Naive B cell (primary cell): ENCODE data around the gene CNN2. TPM values are rescaled to one million over a fixed set of nuclear protein-coding genes. Genes with fewer than 3 reads are reported as not detected.

ENCODE experiments used
- ATAC-seq, 2 donors: fragments of 150-1000 bp; cut with Tn5 transposase; 2 replicates each; pipeline ENCODE4 v1.10.0; 2021; ENCODE audit warnings: low read depth in 2 of 2, mild to moderate bottlenecking in 2 of 2, moderate library complexity in 2 of 2
- DNase-seq: peaks from one replicate; pipeline ENCODE4 v3.0.0; 2022
- H3K27ac Mint-ChIP-seq, 6 donors: one replicate each; pipeline ENCODE4 v1.8.0; 2020 to 2022; ENCODE audit warnings: mild to moderate bottlenecking in 6 of 6, mixed read lengths in 6 of 6, moderate library complexity in 5 of 6, inconsistent platforms in 2 of 6
- H3K27me3 Mint-ChIP-seq, 3 donors: one replicate each; pipeline ENCODE4 v1.8.0; 2021 to 2022; ENCODE audit warnings: mixed read lengths in 3 of 3, mild to moderate bottlenecking in 1 of 3
- H3K36me3 Mint-ChIP-seq, 2 donors: one replicate each; pipeline ENCODE4 v1.8.0; 2020 to 2022; ENCODE audit warnings: mixed read lengths in 2 of 2, inconsistent platforms in 1 of 2, mild to moderate bottlenecking in 1 of 2
- H3K4me1 Mint-ChIP-seq, 3 donors: one replicate each; pipeline ENCODE4 v1.8.0; 2020 to 2022; ENCODE audit warnings: mixed read lengths in 3 of 3, inconsistent platforms in 1 of 3, mild to moderate bottlenecking in 1 of 3, moderate library complexity in 1 of 3
- H3K4me3 Mint-ChIP-seq, 8 donors: one replicate each; pipeline ENCODE4 v1.8.0; 2020 to 2022; ENCODE audit warnings: mild to moderate bottlenecking in 8 of 8, mixed read lengths in 8 of 8, moderate library complexity in 8 of 8, inconsistent platforms in 2 of 8
- H3K9me3 Mint-ChIP-seq, 7 donors: one replicate each; pipeline ENCODE4 v1.8.0; 2020 to 2022; ENCODE audit warnings: mixed read lengths in 7 of 7, mild to moderate bottlenecking in 5 of 7, inconsistent platforms in 2 of 7, moderate library complexity in 1 of 7
- polyA plus RNA-seq, 6 donors: library from polyadenylated mRNA; unstranded; fragments of 300-500 nt; fragmentation: Illumina TruSeq; gene quantifications; one replicate each; pipeline ENCODE4 v1.2.3, GENCODE V29; 2021; ENCODE audit warnings: low read depth in 6 of 6

The CNN2 gene
- polyA plus RNA-seq, 6 donors from 2014 or later, result 408 to 648 (median 492) TPM

GRCh38 chr19:1000591-1001537, 25.5 kb upstream of the CNN2 start:
- H3K27ac Mint-ChIP-seq, result peak overlapping the region in 1 of 6 donors; percentile 56
- peaks cover 0 to 1% (median 0%) of the 10 kb centered on the region in 7 donors for H3K9me3 Mint-ChIP-seq
- ATAC-seq, result no peak
- H3K36me3 Mint-ChIP-seq, result no peaks in the 10 kb centered on the region
- peaks cover 15 to 27% (median 19%) of the 10 kb centered on the region in 3 donors for H3K4me1 Mint-ChIP-seq
- peak overlapping the region in 6 of 8 donors; percentile 45 to 69 (median 62) for H3K4me3 Mint-ChIP-seq
- no peak for DNase-seq
- peaks cover 24 to 52% (median 45%) of the 10 kb centered on the region in 3 donors for H3K27me3 Mint-ChIP-seq

GRCh38 chr19:1001538-1002166, 24.8 kb upstream of the CNN2 start:
- peak; percentile 71 to 74 for ATAC-seq
- H3K27me3 Mint-ChIP-seq, result peaks cover 21 to 45% (median 37%) of the 10 kb centered on the region in 3 donors
- no peak overlapping the region for H3K27ac Mint-ChIP-seq
- peaks cover 0 to under 1% of the 10 kb centered on the region in 2 donors for H3K36me3 Mint-ChIP-seq
- peaks cover 0 to 1% (median 0%) of the 10 kb centered on the region in 7 donors for H3K9me3 Mint-ChIP-seq
- peak overlapping the region in 4 of 8 donors; percentile 19 to 69 (median 44) for H3K4me3 Mint-ChIP-seq
- peaks cover 10 to 22% (median 13%) of the 10 kb centered on the region in 3 donors for H3K4me1 Mint-ChIP-seq
- peak; percentile 62 for DNase-seq

DNA sequence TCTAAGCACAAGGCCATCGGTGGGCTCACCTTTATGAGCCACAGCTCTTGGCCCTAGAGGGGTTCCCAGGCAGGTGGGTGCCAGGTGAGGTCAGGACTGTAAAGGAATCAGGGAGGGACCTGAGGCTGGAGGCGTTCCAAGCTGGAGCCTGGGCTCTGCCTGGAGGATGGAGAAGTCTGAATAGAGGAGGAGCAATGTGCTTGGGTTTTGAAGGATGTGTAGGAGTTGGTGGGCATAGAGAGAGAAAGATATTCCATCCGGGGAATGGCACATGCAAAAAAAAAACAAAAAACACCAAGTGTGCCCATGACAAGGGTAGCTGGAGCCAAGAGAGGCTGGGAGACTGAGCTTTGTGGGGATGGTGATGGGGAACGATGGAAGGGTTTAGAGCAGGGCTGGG, 23.8 kb upstream of the CNN2 start:
- H3K9me3 Mint-ChIP-seq, result peaks cover 0 to 1% (median 0%) of the 10 kb centered on the region in 7 donors
- peaks cover 18 to 36% (median 35%) of the 10 kb centered on the region in 3 donors for H3K27me3 Mint-ChIP-seq

DNA sequence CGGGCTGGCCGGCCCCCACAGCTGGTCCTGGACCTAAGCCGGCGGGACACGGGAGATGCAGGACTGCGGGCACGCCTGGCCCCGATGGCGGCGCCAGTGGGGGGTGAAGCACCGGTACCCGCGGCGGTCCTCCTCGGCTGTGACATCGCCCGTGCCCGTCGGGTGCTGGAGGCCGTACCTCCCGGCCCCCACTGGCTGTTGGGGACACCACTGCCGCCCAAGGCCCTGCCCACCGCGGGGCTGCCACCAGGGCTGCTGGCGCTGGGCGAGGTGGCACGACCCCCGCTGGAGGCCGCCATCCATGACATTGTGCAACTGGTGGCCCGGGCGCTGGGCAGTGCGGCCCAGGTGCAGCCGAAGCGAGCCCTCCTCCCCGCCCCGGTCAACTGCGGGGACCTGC, 23.1 kb upstream of the CNN2 start:
- Mint-ChIP-seq H3K27me3 (peaks cover 12 to 29% (median 28%) of the 10 kb centered on the region in 3 donors), H3K4me1 (peaks cover 7 to 28% (median 18%) of the 10 kb centered on the region in 3 donors), H3K36me3 (peaks cover 0 to 5% of the 10 kb centered on the region in 2 donors), H3K9me3 (peaks cover 0 to 1% (median 0%) of the 10 kb centered on the region in 7 donors), H3K27ac (no peak overlapping the region), H3K4me3 (no peak overlapping the region)
- ATAC-seq, result no peak
- DNase-seq, result no peak

More for the DNA sequence above, 23.8 kb upstream of the CNN2 start:
- H3K36me3 Mint-ChIP-seq, result peaks cover 0 to 5% of the 10 kb centered on the region in 2 donors
- peaks cover 9 to 28% (median 18%) of the 10 kb centered on the region in 3 donors for H3K4me1 Mint-ChIP-seq
- ATAC-seq (no peak), DNase-seq (no peak)
- H3K4me3 Mint-ChIP-seq, result no peak overlapping the region
- no peak overlapping the region for H3K27ac Mint-ChIP-seq

DNA sequence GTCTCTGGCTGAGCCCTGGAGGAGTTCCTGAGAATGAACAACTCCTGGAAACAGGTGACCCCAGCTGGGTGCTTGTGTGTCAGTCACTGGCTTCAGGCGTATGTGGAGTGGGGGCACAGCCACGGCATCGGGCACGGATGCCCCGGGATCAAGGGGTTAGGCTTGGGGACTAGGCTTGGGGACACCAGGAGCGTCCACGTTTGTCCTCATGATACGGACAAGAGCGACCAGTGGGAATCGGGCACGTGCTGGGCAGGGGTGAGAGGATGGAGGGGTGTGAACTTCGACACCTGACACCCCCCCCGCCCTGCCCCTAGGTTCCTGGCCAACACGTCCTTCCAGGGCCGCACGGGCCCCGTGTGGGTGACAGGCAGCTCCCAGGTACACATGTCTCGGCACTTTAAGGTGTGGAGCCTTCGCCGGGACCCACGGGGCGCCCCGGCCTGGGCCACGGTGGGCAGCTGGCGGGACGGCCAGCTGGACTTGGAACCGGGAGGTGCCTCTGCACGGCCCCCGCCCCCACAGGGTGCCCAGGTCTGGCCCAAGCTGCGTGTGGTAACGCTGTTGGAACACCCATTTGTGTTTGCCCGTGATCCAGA, 22.1 kb upstream of the CNN2 start:
- H3K4me3 Mint-ChIP-seq, result no peak overlapping the region

DNA sequence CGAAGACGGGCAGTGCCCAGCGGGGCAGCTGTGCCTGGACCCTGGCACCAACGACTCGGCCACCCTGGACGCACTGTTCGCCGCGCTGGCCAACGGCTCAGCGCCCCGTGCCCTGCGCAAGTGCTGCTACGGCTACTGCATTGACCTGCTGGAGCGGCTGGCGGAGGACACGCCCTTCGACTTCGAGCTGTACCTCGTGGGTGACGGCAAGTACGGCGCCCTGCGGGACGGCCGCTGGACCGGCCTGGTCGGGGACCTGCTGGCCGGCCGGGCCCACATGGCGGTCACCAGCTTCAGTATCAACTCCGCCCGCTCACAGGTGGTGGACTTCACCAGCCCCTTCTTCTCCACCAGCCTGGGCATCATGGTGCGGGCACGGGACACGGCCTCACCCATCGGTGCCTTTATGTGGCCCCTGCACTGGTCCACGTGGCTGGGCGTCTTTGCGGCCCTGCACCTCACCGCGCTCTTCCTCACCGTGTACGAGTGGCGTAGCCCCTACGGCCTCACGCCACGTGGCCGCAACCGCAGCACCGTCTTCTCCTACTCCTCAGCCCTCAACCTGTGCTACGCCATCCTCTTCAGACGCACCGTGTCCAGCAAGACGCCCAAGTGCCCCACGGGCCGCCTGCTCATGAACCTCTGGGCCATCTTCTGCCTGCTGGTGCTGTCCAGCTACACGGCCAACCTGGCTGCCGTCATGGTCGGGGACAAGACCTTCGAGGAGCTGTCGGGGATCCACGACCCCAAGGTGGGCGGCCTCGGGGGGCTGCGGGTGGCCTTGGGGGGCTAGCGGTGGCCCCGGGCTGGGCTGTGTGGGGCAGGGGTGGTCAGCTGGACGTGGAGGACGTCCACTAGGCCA, 21.4 kb upstream of the CNN2 start:
- peaks cover 5 to 16% (median 12%) of the 10 kb centered on the region in 3 donors for H3K27me3 Mint-ChIP-seq

More for the DNA sequence above, 22.1 kb upstream of the CNN2 start:
- peaks cover 0 to 1% (median 0%) of the 10 kb centered on the region in 7 donors for H3K9me3 Mint-ChIP-seq
- DNase-seq (no peak), ATAC-seq (no peak)
- peaks cover 6 to 19% (median 18%) of the 10 kb centered on the region in 3 donors for H3K27me3 Mint-ChIP-seq
- peak overlapping the region in 1 of 6 donors; percentile 78 for H3K27ac Mint-ChIP-seq
- peaks cover 7 to 24% (median 13%) of the 10 kb centered on the region in 3 donors for H3K4me1 Mint-ChIP-seq
- peaks cover 0 to 5% of the 10 kb centered on the region in 2 donors for H3K36me3 Mint-ChIP-seq

DNA sequence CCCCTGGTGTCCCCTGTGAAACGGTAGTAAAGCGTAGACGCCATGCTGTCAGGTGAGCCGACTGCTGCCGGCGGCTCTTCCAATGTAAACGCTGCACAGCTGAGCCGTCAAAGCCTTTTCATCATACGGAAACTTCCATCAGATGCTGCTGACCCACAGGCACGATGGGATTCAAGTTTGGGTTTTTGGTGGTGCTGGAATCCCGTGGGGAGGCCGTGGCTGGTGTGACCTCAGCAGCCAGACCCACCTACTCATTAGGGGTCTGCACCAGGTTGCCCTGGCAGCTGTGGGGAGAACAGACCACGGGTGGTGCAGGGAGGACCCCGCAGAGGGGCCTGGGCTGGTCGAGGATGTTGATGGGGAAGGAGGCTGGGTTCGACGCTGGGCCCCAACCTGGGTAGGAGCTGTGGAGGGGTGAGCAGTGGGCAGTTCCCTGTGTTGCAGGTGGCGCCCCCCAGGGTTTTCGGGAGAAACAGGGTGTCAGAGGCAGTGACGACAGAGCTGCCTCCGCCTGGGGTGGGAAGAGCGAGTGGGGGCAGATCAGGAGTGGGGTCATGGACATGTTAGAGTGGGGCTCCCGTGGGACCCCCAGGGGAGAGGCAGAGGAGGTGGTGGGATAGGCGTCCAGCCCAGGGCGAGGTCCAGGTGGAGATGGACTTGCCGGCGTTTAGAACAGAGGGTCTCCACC, 19.6 kb upstream of the CNN2 start:
- peaks cover 0 to 1% (median 0%) of the 10 kb centered on the region in 7 donors for H3K9me3 Mint-ChIP-seq
- H3K4me1 Mint-ChIP-seq, result peaks cover 4 to 12% (median 7%) of the 10 kb centered on the region in 3 donors
- DNase-seq (no peak), ATAC-seq (no peak)
- H3K27ac Mint-ChIP-seq, result peak overlapping the region in 2 of 6 donors; percentile 57 to 82
- peaks cover 5 to 9% (median 7%) of the 10 kb centered on the region in 3 donors for H3K27me3 Mint-ChIP-seq
- no peak overlapping the region for H3K4me3 Mint-ChIP-seq
- peaks cover 0 to 5% of the 10 kb centered on the region in 2 donors for H3K36me3 Mint-ChIP-seq

More for the DNA sequence above, 21.4 kb upstream of the CNN2 start:
- DNase-seq (no peak), ATAC-seq (no peak)
- no peak overlapping the region for H3K4me3 Mint-ChIP-seq
- H3K27ac Mint-ChIP-seq, result peak overlapping the region in 1 of 6 donors; percentile 48
- peaks cover 0 to 1% (median 0%) of the 10 kb centered on the region in 7 donors for H3K9me3 Mint-ChIP-seq
- peaks cover 0 to 5% of the 10 kb centered on the region in 2 donors for H3K36me3 Mint-ChIP-seq
- peaks cover 7 to 22% (median 12%) of the 10 kb centered on the region in 3 donors for H3K4me1 Mint-ChIP-seq

DNA sequence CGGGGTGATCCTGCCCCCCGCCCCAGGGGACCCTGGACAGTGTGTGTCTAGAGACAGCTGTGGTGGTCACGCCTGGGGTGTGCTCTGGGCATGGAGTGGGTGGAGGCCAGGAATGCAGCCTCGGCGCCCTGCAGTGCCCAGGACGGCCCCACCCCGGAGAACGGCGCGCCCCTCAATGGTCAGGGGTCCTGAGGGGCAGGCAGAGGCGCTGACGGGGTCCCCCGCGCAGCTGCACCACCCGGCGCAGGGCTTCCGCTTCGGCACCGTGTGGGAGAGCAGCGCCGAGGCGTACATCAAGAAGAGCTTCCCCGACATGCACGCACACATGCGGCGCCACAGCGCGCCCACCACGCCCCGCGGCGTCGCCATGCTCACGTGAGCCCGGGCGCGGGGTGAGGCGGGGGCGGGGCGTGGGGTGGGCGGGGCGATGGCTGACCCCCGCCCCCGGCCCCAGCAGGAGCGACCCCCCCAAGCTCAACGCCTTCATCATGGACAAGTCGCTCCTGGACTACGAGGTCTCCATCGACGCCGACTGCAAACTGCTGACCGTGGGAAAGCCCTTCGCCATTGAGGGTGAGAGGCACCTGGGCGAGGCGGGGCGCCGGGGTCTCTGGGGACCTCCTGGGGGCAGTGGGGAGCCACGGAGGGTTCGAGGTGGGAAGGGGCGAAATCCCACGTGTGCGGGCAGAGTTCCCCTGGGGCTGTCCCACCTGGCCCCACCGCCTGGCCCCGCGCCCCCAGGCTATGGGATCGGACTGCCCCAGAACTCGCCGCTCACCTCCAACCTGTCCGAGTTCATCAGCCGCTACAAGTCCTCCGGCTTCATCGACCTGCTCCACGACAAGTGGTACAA, 18.8 kb upstream of the CNN2 start:
- Mint-ChIP-seq H3K27me3 (peaks cover 2 to 5% (median 3%) of the 10 kb centered on the region in 3 donors), H3K4me3 (no peak overlapping the region), H3K36me3 (peaks cover 0 to 5% of the 10 kb centered on the region in 2 donors), H3K4me1 (peaks cover 3 to 8% (median 7%) of the 10 kb centered on the region in 3 donors), H3K9me3 (peaks cover 0 to 1% (median 0%) of the 10 kb centered on the region in 7 donors), H3K27ac (peak overlapping the region in 1 of 6 donors; percentile 57)
- DNase-seq (no peak), ATAC-seq (no peak)

GRCh38 chr19:1008268-1009040, 18.0 kb upstream of the CNN2 start:
- no peak overlapping the region for H3K27ac Mint-ChIP-seq
- H3K9me3 Mint-ChIP-seq, result peaks cover 0 to 1% (median 0%) of the 10 kb centered on the region in 7 donors
- H3K36me3 Mint-ChIP-seq, result peaks cover 0 to 5% of the 10 kb centered on the region in 2 donors
- no peak for DNase-seq
- peak overlapping the region in 1 of 8 donors; percentile 51 for H3K4me3 Mint-ChIP-seq
- H3K27me3 Mint-ChIP-seq, result no peaks in the 10 kb centered on the region
- ATAC-seq, result no peak
- H3K4me1 Mint-ChIP-seq, result peaks cover 0 to 7% (median 7%) of the 10 kb centered on the region in 3 donors

- H3K27me3 Mint-ChIP-seq, result no peaks in the 10 kb centered on the region
- peaks cover 0 to 5% of the 10 kb centered on the region in 2 donors for H3K36me3 Mint-ChIP-seq
- ATAC-seq (no peak), DNase-seq (no peak)
- H3K27ac Mint-ChIP-seq, result no peak overlapping the region
- no peak overlapping the region for H3K4me3 Mint-ChIP-seq
- H3K4me1 Mint-ChIP-seq, result peaks cover 2 to 14% (median 7%) of the 10 kb centered on the region in 3 donors
- peaks cover 0 to 1% (median 0%) of the 10 kb centered on the region in 7 donors for H3K9me3 Mint-ChIP-seq
Measured at GRCh38 chr19:1009041-1009980, 17.1 kb upstream of the CNN2 start.
